Liver (tissue), 9 donors: ENCODE measurements around the gene PMFBP1. TPM values are rescaled to one million over a fixed set of nuclear protein-coding genes. Genes with fewer than 3 reads are reported as not detected.
A peak's percentile ranks its signal among the peaks of the same experiment; 100 is the strongest.

Experiments used
- DNase-seq: peaks from one replicate; pipeline ENCODE4 v3.0.0-alpha.2; 2017; ENCODE audit warnings: low spot score
- H3K27ac ChIP-seq, 2 donors: one replicate each; pipeline ENCODE4 v1.7.0; 2013; ENCODE audit warnings: inconsistent platforms in 2 of 2, low read length in 2 of 2, control low read depth in 1 of 2, low read depth in 1 of 2, mild to moderate bottlenecking in 1 of 2
- H3K27me3 ChIP-seq, 4 donors: one replicate each; pipeline versions ENCODE4 v1.6.1 to v1.7.0; 2013; ENCODE audit warnings: low read length in 3 of 4, inconsistent platforms in 1 of 4, mild to moderate bottlenecking in 1 of 4, moderate library complexity in 1 of 4; ENCODE audit not compliant: control insufficient read depth in 4 of 4, insufficient read depth in 4 of 4
- H3K36me3 ChIP-seq, 4 donors: one replicate each; pipeline versions ENCODE4 v1.6.1 to v1.7.0; 2013; ENCODE audit warnings: low read length in 3 of 4, mild to moderate bottlenecking in 3 of 4, low read depth in 1 of 4, moderate library complexity in 1 of 4; ENCODE audit not compliant: control insufficient read depth in 4 of 4, insufficient read depth in 3 of 4
- H3K4me1 ChIP-seq, 4 donors: one replicate each; pipeline versions ENCODE4 v1.6.1 to v1.7.0; 2013; ENCODE audit warnings: low read length in 3 of 4, mild to moderate bottlenecking in 3 of 4, moderate library complexity in 1 of 4; ENCODE audit not compliant: control insufficient read depth in 4 of 4, insufficient read depth in 4 of 4
- H3K4me3 ChIP-seq, 3 donors: one replicate each; pipeline versions ENCODE4 v1.6.1 to v1.7.0; 2013; ENCODE audit warnings: low read length in 3 of 3, control low read depth in 1 of 3, low read depth in 1 of 3, mild to moderate bottlenecking in 1 of 3
- H3K9ac ChIP-seq, 2 donors: one replicate each; pipeline ENCODE4 v1.7.0; 2013; ENCODE audit warnings: low read length in 2 of 2, mild to moderate bottlenecking in 2 of 2, moderate library complexity in 2 of 2, control low read depth in 1 of 2, low read depth in 1 of 2
- H3K9me3 ChIP-seq, 4 donors: one replicate each; pipeline versions ENCODE4 v1.6.1 to v1.7.0; 2013; ENCODE audit warnings: low read length in 3 of 4; ENCODE audit not compliant: control insufficient read depth in 4 of 4
- FOXA1 ChIP-seq: IDR thresholded peaks from 2 replicates; pipeline ENCODE4 v1.6.1; 2016; ENCODE audit warnings: antibody characterized with exemption
- FOXA2 ChIP-seq: IDR thresholded peaks from 2 replicates; pipeline ENCODE4 v1.6.1; 2016; ENCODE audit warnings: antibody characterized with exemption
- GABPA ChIP-seq, 2 donors: IDR thresholded peaks in 1 of 2; conservative IDR thresholded peaks in 1 of 2; 2 replicates each; pipeline ENCODE4 v1.6.1; 2016; ENCODE audit warnings: antibody characterized with exemption in 2 of 2, mild to moderate bottlenecking in 1 of 2, moderate library complexity in 1 of 2
- HNF4A ChIP-seq, 2 donors: conservative IDR thresholded peaks; 2 replicates each; pipeline ENCODE4 v1.6.1; 2016; ENCODE audit warnings: antibody characterized with exemption in 2 of 2, mild to moderate bottlenecking in 2 of 2
- HNF4G ChIP-seq: IDR thresholded peaks from 2 replicates; pipeline ENCODE4 v1.6.1; 2016; ENCODE audit warnings: antibody characterized with exemption
- JUND ChIP-seq, 2 donors: IDR thresholded peaks; 2 replicates each; pipeline ENCODE4 v1.6.1; 2016; ENCODE audit warnings: antibody characterized with exemption in 2 of 2
- RAD21 ChIP-seq, 2 donors: IDR thresholded peaks; 2 replicates each; pipeline ENCODE4 v1.6.1; 2016; ENCODE audit warnings: antibody characterized with exemption in 2 of 2, mild to moderate bottlenecking in 2 of 2
- RXRA ChIP-seq, 2 donors: IDR thresholded peaks; 2 replicates each; pipeline ENCODE4 v1.6.1; 2017 to 2018; ENCODE audit warnings: antibody characterized with exemption in 2 of 2, mild to moderate bottlenecking in 1 of 2
- SP1 ChIP-seq: IDR thresholded peaks from 2 replicates; pipeline ENCODE4 v1.6.1; 2018; ENCODE audit warnings: antibody characterized with exemption, mild to moderate bottlenecking
- TAF1 ChIP-seq: conservative IDR thresholded peaks from 2 replicates; pipeline ENCODE4 v1.6.1; 2016; ENCODE audit warnings: antibody characterized with exemption, mild to moderate bottlenecking
- YY1 ChIP-seq: IDR thresholded peaks from 2 replicates; pipeline ENCODE4 v1.6.1; 2016; ENCODE audit warnings: antibody characterized with exemption, mild to moderate bottlenecking
- WGBS: extraction: QIAGEN DNeasy Blood & Tissue Kit; methylation state at CpG from one replicate; pipeline ENCODE4 v1.1.7; 2013; 5-methylcytosine and 5-hydroxymethylcytosine counted together
- polyA plus RNA-seq, 2 donors: library from polyadenylated mRNA; stranded (reverse) in 1 of 2; unstranded in 1 of 2; fragments of 200-250 nt in 1 of 2; fragments of >200 nt in 1 of 2; fragmentation: Nextera tagmentation in 1 of 2; extraction: Ambion mirVana in 1 of 2; gene quantifications; one replicate each; pipeline versions ENCODE4 v1.2.1 to v1.2.3, GENCODE V29; 2013 to 2015
- total RNA-seq, 2 donors: library from RNA; depleted of rRNA; stranded (reverse); fragments of >200 nt; gene quantifications; one replicate each; pipeline ENCODE4 v1.2.3, GENCODE V29; 2014
- TF ChIP-seq, protein P1 (sequence below): IDR thresholded peaks from 2 replicates; pipeline ENCODE4 v1.6.1; 2016; ENCODE audit warnings: antibody characterized with exemption
- TF ChIP-seq, protein P2 (sequence below): IDR thresholded peaks from 2 replicates; pipeline ENCODE4 v1.6.1; 2016; ENCODE audit warnings: antibody characterized with exemption
- TF ChIP-seq, protein P3 (sequence below): fragments of 150-350 bp; IDR thresholded peaks from 2 replicates; pipeline ENCODE4 v1.5.1; 2017; ENCODE audit warnings: improper control_type of control experiment, low read depth, low read length; ENCODE audit not compliant: missing input control
- donor health status: healthy.
- donor health status: healthy.
- donor health status: healthy.
- donor health status: healthy.
- donor health status: healthy.

The PMFBP1 gene
- total and polyA plus RNA-seq, 4 donors: 0.06 to 1.4 (median 0.29) TPM

DNA sequence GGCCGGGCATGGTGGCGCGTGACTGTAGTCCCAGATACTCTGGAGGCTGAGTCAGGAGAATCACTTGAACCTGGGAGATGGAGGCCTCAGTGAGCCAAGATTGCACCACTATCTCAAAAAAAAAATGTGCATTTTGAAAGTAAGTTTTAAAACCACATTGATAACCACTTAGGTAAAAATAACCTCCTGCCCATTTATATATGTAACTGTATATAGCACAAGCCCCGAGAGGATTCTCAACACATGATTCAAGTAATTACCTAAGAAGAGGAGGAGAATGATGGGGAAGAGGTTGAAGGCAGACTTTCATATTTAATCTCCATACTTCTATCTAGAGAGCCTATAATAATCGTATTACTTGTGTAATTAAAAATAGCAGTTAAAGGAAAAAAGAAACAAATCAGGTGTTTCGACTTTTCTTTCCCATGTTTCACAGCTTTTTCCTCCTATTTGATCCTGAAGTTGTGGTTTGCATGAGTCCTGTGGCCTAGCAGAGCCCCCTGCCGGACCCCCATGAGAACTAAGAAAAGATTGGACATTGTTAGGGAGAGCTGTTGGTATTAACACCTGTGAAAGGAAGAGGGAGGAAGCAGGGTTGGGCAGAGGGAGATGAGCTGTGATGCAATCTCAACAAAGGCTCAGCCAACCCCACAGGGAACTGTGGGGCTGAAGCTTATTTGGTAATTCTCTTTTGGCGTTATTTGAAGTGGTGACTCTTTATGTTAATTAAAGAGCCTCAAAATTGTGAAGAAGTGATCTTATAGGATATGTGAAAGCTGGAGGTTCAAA is 22.1 kb downstream of the PMFBP1 start:
- H3K27me3 ChIP-seq: no peaks in the 10 kb centered on the region
- TF ChIP-seq FOXA2 (no peak), JUND (IDR thresholded peaks at IDR 0.05) (no peak), FOXA1 (no peak), TAF1 (no peak), RAD21 (IDR thresholded peaks at IDR 0.05) (peak in 1 of 2 donors; percentile 18), HNF4A (conservative IDR thresholded peaks at IDR 0.05) (no peak)
- no peak overlapping the region for H3K9ac ChIP-seq
- no peaks in the 10 kb centered on the region for H3K4me1 ChIP-seq
- no peak overlapping the region for H3K4me3 ChIP-seq
- no peaks in the 10 kb centered on the region for H3K36me3 ChIP-seq
- H3K27ac ChIP-seq: no peak overlapping the region
- no peaks in the 10 kb centered on the region for H3K9me3 ChIP-seq
- 71% methylated on average over 8 of the region's 8 CpGs for WGBS
- DNase-seq: no peak

DNA sequence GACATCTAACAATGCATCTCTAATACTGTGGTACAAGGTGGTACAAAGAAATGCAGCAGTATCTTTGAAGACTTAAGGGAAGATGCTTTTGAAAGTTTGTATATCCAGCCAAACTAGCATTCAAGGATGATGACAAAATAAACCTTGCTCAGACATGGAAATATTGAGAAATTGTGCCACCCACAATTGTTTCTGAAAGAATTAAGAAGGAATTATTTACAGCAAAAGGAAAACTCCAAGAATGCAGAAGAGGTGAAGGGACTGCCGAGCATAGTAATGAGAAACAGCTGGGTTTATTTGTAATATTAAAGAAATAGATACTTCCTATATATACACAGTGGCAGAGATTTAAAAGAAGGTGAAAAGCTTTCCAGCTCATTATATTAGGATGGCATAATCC is 29.5 kb downstream of the PMFBP1 start:
- no peaks in the 10 kb centered on the region for H3K36me3 ChIP-seq

More for the DNA sequence above, 29.5 kb downstream of the PMFBP1 start:
- no peak for DNase-seq
- no peak overlapping the region for H3K9ac ChIP-seq
- no peak overlapping the region for H3K4me3 ChIP-seq
- H3K4me1 ChIP-seq: peaks cover 4 to 9% (median 7%) of the 10 kb centered on the region in 4 donors
- H3K27me3 ChIP-seq: no peaks in the 10 kb centered on the region
- WGBS: 89% methylated on average over 1 of the region's 1 CpG
- TF ChIP-seq GABPA (IDR thresholded peaks at IDR 0.05 in 1 of 2, conservative IDR thresholded peaks at IDR 0.05 in 1 of 2) (no peak), YY1 (no peak), HNF4G (no peak), TAF1 (no peak), FOXA2 (no peak), RAD21 (IDR thresholded peaks at IDR 0.05) (no peak), RXRA (IDR thresholded peaks at IDR 0.05) (no peak), SP1 (no peak), JUND (IDR thresholded peaks at IDR 0.05) (no peak)
- TF ChIP-seq, protein P1, sequence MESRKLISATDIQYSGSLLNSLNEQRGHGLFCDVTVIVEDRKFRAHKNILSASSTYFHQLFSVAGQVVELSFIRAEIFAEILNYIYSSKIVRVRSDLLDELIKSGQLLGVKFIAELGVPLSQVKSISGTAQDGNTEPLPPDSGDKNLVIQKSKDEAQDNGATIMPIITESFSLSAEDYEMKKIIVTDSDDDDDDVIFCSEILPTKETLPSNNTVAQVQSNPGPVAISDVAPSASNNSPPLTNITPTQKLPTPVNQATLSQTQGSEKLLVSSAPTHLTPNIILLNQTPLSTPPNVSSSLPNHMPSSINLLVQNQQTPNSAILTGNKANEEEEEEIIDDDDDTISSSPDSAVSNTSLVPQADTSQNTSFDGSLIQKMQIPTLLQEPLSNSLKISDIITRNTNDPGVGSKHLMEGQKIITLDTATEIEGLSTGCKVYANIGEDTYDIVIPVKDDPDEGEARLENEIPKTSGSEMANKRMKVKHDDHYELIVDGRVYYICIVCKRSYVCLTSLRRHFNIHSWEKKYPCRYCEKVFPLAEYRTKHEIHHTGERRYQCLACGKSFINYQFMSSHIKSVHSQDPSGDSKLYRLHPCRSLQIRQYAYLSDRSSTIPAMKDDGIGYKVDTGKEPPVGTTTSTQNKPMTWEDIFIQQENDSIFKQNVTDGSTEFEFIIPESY: no peak
- TF ChIP-seq, protein P2, sequence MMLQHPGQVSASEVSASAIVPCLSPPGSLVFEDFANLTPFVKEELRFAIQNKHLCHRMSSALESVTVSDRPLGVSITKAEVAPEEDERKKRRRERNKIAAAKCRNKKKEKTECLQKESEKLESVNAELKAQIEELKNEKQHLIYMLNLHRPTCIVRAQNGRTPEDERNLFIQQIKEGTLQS: no peak
- TF ChIP-seq, protein P3, sequence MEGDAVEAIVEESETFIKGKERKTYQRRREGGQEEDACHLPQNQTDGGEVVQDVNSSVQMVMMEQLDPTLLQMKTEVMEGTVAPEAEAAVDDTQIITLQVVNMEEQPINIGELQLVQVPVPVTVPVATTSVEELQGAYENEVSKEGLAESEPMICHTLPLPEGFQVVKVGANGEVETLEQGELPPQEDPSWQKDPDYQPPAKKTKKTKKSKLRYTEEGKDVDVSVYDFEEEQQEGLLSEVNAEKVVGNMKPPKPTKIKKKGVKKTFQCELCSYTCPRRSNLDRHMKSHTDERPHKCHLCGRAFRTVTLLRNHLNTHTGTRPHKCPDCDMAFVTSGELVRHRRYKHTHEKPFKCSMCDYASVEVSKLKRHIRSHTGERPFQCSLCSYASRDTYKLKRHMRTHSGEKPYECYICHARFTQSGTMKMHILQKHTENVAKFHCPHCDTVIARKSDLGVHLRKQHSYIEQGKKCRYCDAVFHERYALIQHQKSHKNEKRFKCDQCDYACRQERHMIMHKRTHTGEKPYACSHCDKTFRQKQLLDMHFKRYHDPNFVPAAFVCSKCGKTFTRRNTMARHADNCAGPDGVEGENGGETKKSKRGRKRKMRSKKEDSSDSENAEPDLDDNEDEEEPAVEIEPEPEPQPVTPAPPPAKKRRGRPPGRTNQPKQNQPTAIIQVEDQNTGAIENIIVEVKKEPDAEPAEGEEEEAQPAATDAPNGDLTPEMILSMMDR: no peak
- no peak overlapping the region for H3K27ac ChIP-seq
- no peaks in the 10 kb centered on the region for H3K9me3 ChIP-seq
